Esophagus squamous epithelium (tissue), 5 donors: ENCODE data around the gene MEGF10. TPM values are rescaled to one million over a fixed set of nuclear protein-coding genes. Genes with fewer than 3 reads are reported as not detected.
"Not testable (repeated sequence)": the region's sequence is repeated elsewhere in the genome, so short reads cannot be mapped to it uniquely, and the experiment has no call there.

ENCODE experiments used
- DNase-seq: peaks from one replicate; lab custom pipeline; 2025; lab: John Stamatoyannopoulos, UW
- H3K27ac ChIP-seq, 4 donors: fragments of 200-600 bp; sonication (generic); one replicate each; pipeline ENCODE4 v1.5.1; 2016 to 2019; ENCODE audit warnings: mild to moderate bottlenecking in 1 of 4
- H3K27me3 ChIP-seq, 4 donors: fragments of 200-600 bp; sonication (generic); 1 replicate in 3 of 4; 2 replicates in 1 of 4; pipeline versions ENCODE4 v1.5.1 to v1.6.0; 2017 to 2021; ENCODE audit warnings: antibody characterized with exemption in 1 of 4
- H3K36me3 ChIP-seq, 3 donors: fragments of 200-600 bp; sonication (generic); one replicate each; pipeline ENCODE4 v1.5.1; 2016 to 2019
- H3K4me1 ChIP-seq, 3 donors: fragments of 200-600 bp; sonication (generic); one replicate each; pipeline ENCODE4 v1.5.1; 2017 to 2019
- H3K4me3 ChIP-seq, 4 donors: fragments of 200-600 bp; sonication (generic); 1 replicate in 3 of 4; 2 replicates in 1 of 4; pipeline ENCODE4 v1.5.1; 2016 to 2019; ENCODE audit warnings: mild to moderate bottlenecking in 2 of 4, moderate library complexity in 1 of 4
- H3K9me3 ChIP-seq, 3 donors: fragments of 200-600 bp; sonication (generic); one replicate each; pipeline ENCODE4 v1.5.1; 2016 to 2019
- CTCF ChIP-seq, 6 experiments: fragments of 450-650 bp in 4 of 6; fragments of 200-600 bp in 2 of 6; sonication (generic) in 2 of 6; IDR thresholded peaks; one replicate each; pipeline ENCODE4 v1.5.1; 2016 to 2019; ENCODE audit warnings: antibody characterized with exemption in 6 of 6, mild to moderate bottlenecking in 4 of 6, moderate library complexity in 4 of 6
- POLR2A ChIP-seq, 4 donors: fragments of 450-650 bp; IDR thresholded peaks; one replicate each; pipeline ENCODE4 v1.6.1; 2017; ENCODE audit warnings: antibody characterized with exemption in 4 of 4, mild to moderate bottlenecking in 4 of 4, moderate library complexity in 3 of 4
- WGBS, 2 donors: methylation state at CpG; one replicate each; pipeline ENCODE4 v1.1.5; 2018; 5-methylcytosine and 5-hydroxymethylcytosine counted together
- intact Hi-C: fragments of 100-400 bp; cut with DNase I; formaldehyde crosslinking; loops from one replicate; pipeline ENCODE4 v1.15.0; 2022
- total RNA-seq, 4 donors: library from RNA; depleted of rRNA; stranded (reverse); fragments of >200 nt; gene quantifications; one replicate each; pipeline ENCODE4 v1.1.0, GENCODE V29; 2016
- donor health status: DM: yes; HTN: yes; CAD: no.

MEGF10 gene
- total RNA-seq, 4 donors from 2014 or later = 1.1 TPM; not detected in 3

GRCh38 chr5:127294829-127295228 is 4.2 kb downstream of the MEGF10 start:
- intact Hi-C loops = no loop called here
- no peaks in the 10 kb centered on the region for H3K9me3 ChIP-seq
- no peak for DNase-seq
- H3K27ac ChIP-seq = no peak overlapping the region
- H3K4me1 ChIP-seq = peaks cover 0 to 11% (median 8%) of the 10 kb centered on the region in 3 donors
- 54 to 60% methylated on average over 1 of the region's 1 CpG for WGBS, 2 donors
- H3K36me3 ChIP-seq = no peaks in the 10 kb centered on the region
- no peak for TF ChIP-seq CTCF (IDR thresholded peaks at IDR 0.05)
- no peak for TF ChIP-seq POLR2A (IDR thresholded peaks at IDR 0.05)
- peaks cover 0 to 49% (median 3%) of the 10 kb centered on the region in 4 donors for H3K27me3 ChIP-seq
- H3K4me3 ChIP-seq = no peak overlapping the region

DNA sequence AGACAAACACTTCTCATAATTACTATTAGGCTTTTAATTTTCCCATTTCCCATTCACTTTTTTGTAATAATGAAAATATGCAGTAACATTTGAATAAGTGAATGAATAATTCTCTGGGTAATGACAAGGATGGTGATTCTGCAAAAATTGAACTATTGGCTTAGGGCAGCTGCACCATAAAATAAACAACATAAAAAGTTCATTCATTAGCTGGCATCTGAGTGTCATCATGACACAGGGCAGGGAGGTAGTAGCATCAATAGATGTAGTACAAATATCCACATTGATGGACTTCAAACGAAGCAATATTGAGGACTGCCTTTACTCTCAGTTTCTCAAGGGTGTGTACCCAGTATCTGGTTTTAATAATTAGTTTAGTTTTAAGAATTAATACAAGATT is 4.9 kb downstream of the MEGF10 start:
- 50 to 61% methylated on average over 1 of the region's 1 CpG for WGBS, 2 donors
- no peak overlapping the region for H3K27ac ChIP-seq
- TF ChIP-seq CTCF (IDR thresholded peaks at IDR 0.05) = no peak
- no peak for TF ChIP-seq POLR2A (IDR thresholded peaks at IDR 0.05)
- peaks cover 0 to 5% (median 3%) of the 10 kb centered on the region in 3 donors for H3K4me1 ChIP-seq
- peaks cover 0 to 43% (median under 1%) of the 10 kb centered on the region in 4 donors for H3K27me3 ChIP-seq
- H3K4me3 ChIP-seq = no peak overlapping the region
- no peaks in the 10 kb centered on the region for H3K36me3 ChIP-seq
- DNase-seq = no peak
- intact Hi-C loops = no loop called here
- H3K9me3 ChIP-seq = no peaks in the 10 kb centered on the region

GRCh38 chr5:127296321-127296720 is 5.7 kb downstream of the MEGF10 start:
- no peaks in the 10 kb centered on the region for H3K9me3 ChIP-seq
- intact Hi-C loops = no loop called here

DNA sequence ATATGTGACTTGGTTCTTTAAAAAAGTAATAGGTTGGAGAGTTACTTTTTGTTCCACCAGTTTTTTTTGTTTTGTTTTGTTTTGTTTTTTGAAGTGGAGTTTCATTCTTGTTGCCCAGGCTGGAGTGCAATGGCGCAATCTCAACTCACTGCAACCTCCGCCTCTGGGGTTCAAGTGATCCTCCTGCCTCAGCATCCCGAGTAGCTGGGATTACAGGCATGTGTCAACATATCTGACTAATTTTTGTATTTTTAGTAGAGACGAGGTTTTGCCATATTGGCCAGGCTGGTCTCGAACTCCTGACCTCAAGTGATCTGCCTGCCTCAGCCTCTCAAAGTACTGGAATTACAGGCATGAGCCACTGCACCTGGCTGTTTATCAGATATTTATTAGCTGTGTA is 6.3 kb downstream of the MEGF10 start:
- H3K27ac ChIP-seq, H3K4me1 ChIP-seq, H3K4me3 ChIP-seq, DNase-seq, H3K9me3 ChIP-seq, intact Hi-C loops, H3K36me3 ChIP-seq: not testable (repeated sequence)
- WGBS, 2 donors = 45 to 66% methylated on average over 5 of the region's 5 CpGs
- peaks cover 0 to 28% (median 0%) of the 10 kb centered on the region in 4 donors for H3K27me3 ChIP-seq

More at GRCh38 chr5:127296321-127296720, 5.7 kb downstream of the MEGF10 start:
- H3K36me3 ChIP-seq = no peaks in the 10 kb centered on the region
- no peaks in the 10 kb centered on the region for H3K4me1 ChIP-seq
- TF ChIP-seq POLR2A (IDR thresholded peaks at IDR 0.05) = no peak
- DNase-seq = no peak
- no peak overlapping the region for H3K4me3 ChIP-seq
- H3K27ac ChIP-seq = no peak overlapping the region
- peaks cover 0 to 34% (median 0%) of the 10 kb centered on the region in 4 donors for H3K27me3 ChIP-seq

- no peak for DNase-seq
- Histone ChIP-seq H3K9me3 (no peaks in the 10 kb centered on the region), H3K36me3 (no peaks in the 10 kb centered on the region), H3K27me3 (peaks cover 0 to 22% (median 0%) of the 10 kb centered on the region in 4 donors), H3K4me1 (no peaks in the 10 kb centered on the region), H3K4me3 (no peak overlapping the region), H3K27ac (no peak overlapping the region)
- TF ChIP-seq POLR2A (IDR thresholded peaks at IDR 0.05) (no peak), CTCF (IDR thresholded peaks at IDR 0.05) (no peak)
- intact Hi-C loops = no loop called here
- WGBS, 2 donors = 78 to 81% methylated on average over 4 of the region's 4 CpGs
These were observed 6.9 kb downstream of the MEGF10 start for GRCh38 chr5:127297348-127298035.

- Histone ChIP-seq H3K36me3 (no peaks in the 10 kb centered on the region), H3K27ac (no peak overlapping the region), H3K4me3 (no peak overlapping the region), H3K27me3 (peaks cover 0 to 17% (median 0%) of the 10 kb centered on the region in 4 donors), H3K9me3 (no peaks in the 10 kb centered on the region), H3K4me1 (no peaks in the 10 kb centered on the region)
- 82 to 87% methylated on average over 4 of the region's 4 CpGs for WGBS, 2 donors
- DNase-seq = no peak
- TF ChIP-seq POLR2A (IDR thresholded peaks at IDR 0.05) = no peak
- TF ChIP-seq CTCF (IDR thresholded peaks at IDR 0.05) = no peak
- intact Hi-C loops = no loop called here
These were observed 7.4 kb downstream of the MEGF10 start for GRCh38 chr5:127298036-127298429.
